HEK293 (cell line): ENCODE results near the gene NAALAD2.
"Not testable (repeated sequence)": the region's sequence is repeated elsewhere in the genome, so short reads cannot be mapped to it uniquely, and the experiment has no call there.

Experiments used
- CTCF ChIA-PET: fragments of 350-600 bp; formaldehyde crosslinking; extraction: SDS; loops from one replicate; lab custom pipeline; 2021; ENCODE audit warnings: antibody characterized with exemption; lab: Yijun Ruan, JAX
- POLR2A ChIA-PET: fragments of 300-600 bp; formaldehyde crosslinking; extraction: SDS; loops from one replicate; lab custom pipeline; 2020; ENCODE audit warnings: antibody characterized with exemption, inconsistent platforms; lab: Yijun Ruan, JAX
- H3K27ac ChIP-seq: fragments of 200-500 bp; sonication (Bioruptor generic); 2 replicates; pipeline ENCODE4 v1.5.1; 2014; ENCODE audit warnings: low read depth, low read length, control low read depth, inconsistent platforms; ENCODE audit errors: extremely low read depth
- H3K36me3 ChIP-seq, 2 experiments: fragments of 200-500 bp in 1 of 2; sonication (Bioruptor generic) in 1 of 2; 1 replicate in 1 of 2; 2 replicates in 1 of 2; pipeline ENCODE4 v1.5.1; 2014 to 2017; ENCODE audit warnings: inconsistent platforms in 2 of 2, low read length in 2 of 2; ENCODE audit not compliant: control insufficient read depth in 2 of 2, insufficient read depth in 1 of 2
- H3K4me1 ChIP-seq: fragments of 200-500 bp; sonication (Bioruptor generic); 2 replicates; pipeline ENCODE4 v1.5.1; 2014; ENCODE audit warnings: mild to moderate bottlenecking, low read length, inconsistent platforms; ENCODE audit not compliant: control insufficient read depth, insufficient read depth
- H3K4me3 ChIP-seq: 2 replicates; pipeline ENCODE4 v1.5.1; 2011; ENCODE audit warnings: low read depth, mild to moderate bottlenecking, control low read depth, low read length, moderate library complexity
- H3K9me3 ChIP-seq: fragments of 200-500 bp; sonication (Bioruptor generic); 2 replicates; pipeline ENCODE4 v1.5.1; 2014; ENCODE audit warnings: low read depth, low read length, inconsistent platforms; ENCODE audit not compliant: control insufficient read depth, insufficient read depth
- GLIS2 ChIP-seq: fragments of 450-650 bp; formaldehyde crosslinking; IDR thresholded peaks from 2 replicates; pipeline ENCODE4 v1.5.1; 2016; ENCODE audit warnings: missing biosample characterization, missing genetic modification characterization
- PBX3 ChIP-seq: sonication (generic); formaldehyde crosslinking; IDR thresholded peaks from 2 replicates; pipeline ENCODE4 v1.8.1; 2022; ENCODE audit warnings: mild to moderate bottlenecking, moderate library complexity, missing genetic modification reagents
- ZBTB21 ChIP-seq: fragments of 450-650 bp; formaldehyde crosslinking; IDR thresholded peaks from 2 replicates; pipeline ENCODE4 v1.5.1; 2017; ENCODE audit warnings: missing biosample characterization, missing genetic modification characterization
- ZBTB48 ChIP-seq: fragments of 450-650 bp; formaldehyde crosslinking; IDR thresholded peaks from 2 replicates; pipeline ENCODE4 v1.5.1; 2016; ENCODE audit warnings: missing biosample characterization, missing genetic modification characterization
- ZBTB49 ChIP-seq: fragments of 450-650 bp; formaldehyde crosslinking; IDR thresholded peaks from 2 replicates; pipeline ENCODE4 v1.5.1; 2016; ENCODE audit warnings: missing biosample characterization, missing genetic modification characterization, low read depth
- ZNF146 ChIP-seq: fragments of 450-650 bp; formaldehyde crosslinking; IDR thresholded peaks from 2 replicates; pipeline ENCODE4 v1.5.1; 2016; ENCODE audit warnings: missing biosample characterization, missing genetic modification characterization
- ZNF169 ChIP-seq: fragments of 450-650 bp; formaldehyde crosslinking; IDR thresholded peaks from 2 replicates; pipeline ENCODE4 v1.5.1; 2016; ENCODE audit warnings: missing biosample characterization, missing genetic modification characterization
- ZNF26 ChIP-seq: fragments of 450-650 bp; formaldehyde crosslinking; IDR thresholded peaks from 2 replicates; pipeline ENCODE4 v1.5.1; 2016; ENCODE audit warnings: missing biosample characterization, missing genetic modification characterization
- ZNF274 ChIP-seq, 2 experiments: fragments of 200-500 bp in 1 of 2; fragments of 450-650 bp in 1 of 2; sonication (Bioruptor generic) in 1 of 2; formaldehyde crosslinking in 1 of 2; IDR thresholded peaks; 2 replicates each; pipeline versions ENCODE4 v1.5.1 to v1.6.1; 2014 to 2016; ENCODE audit warnings: borderline replicate concordance in 1 of 2, inconsistent platforms in 1 of 2, low read length in 1 of 2, missing biosample characterization in 1 of 2, missing genetic modification characterization in 1 of 2
- ZNF404 ChIP-seq: fragments of 450-650 bp; formaldehyde crosslinking; IDR thresholded peaks from 2 replicates; pipeline ENCODE4 v1.5.1; 2017; ENCODE audit warnings: missing biosample characterization, missing genetic modification characterization
- ZNF530 ChIP-seq: fragments of 450-650 bp; formaldehyde crosslinking; IDR thresholded peaks from 2 replicates; pipeline ENCODE4 v1.5.1; 2016; ENCODE audit warnings: low read depth, missing biosample characterization, missing genetic modification characterization
- ZNF548 ChIP-seq: fragments of 450-650 bp; formaldehyde crosslinking; IDR thresholded peaks from 2 replicates; pipeline ENCODE4 v1.5.1; 2016; ENCODE audit warnings: missing biosample characterization, missing genetic modification characterization
- TF ChIP-seq, protein P1 (sequence below): fragments of 450-650 bp; IDR thresholded peaks from 2 replicates; pipeline ENCODE4 v1.5.1; 2018; ENCODE audit warnings: missing biosample characterization, missing genetic modification characterization

NAALAD2 gene

DNA sequence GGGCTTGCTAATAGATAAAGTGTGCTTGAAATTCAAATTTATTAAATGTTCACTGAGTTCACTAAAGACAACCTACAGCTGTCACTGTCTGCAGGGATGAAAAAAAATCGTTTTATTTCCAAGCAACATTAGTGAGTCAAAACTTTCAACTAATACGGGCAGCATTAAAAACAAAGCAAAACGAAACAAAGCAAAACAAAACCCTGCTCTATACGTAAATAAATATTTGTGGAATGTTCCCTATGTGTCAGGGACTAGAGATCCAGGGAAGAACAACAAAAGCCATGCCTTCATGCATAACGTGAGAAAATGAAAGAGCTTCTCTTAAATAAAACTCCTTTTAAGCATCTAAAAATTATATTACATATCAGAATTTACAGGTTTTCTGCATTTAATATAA lies 553 bp downstream of the NAALAD2 start (continued):
- TF ChIP-seq ZNF404 (tag by site-specific recombination): no peak
- no peak for TF ChIP-seq ZNF169 (tag by site-specific recombination)
- no peak for TF ChIP-seq ZBTB49 (tag by site-specific recombination)
- no peak for TF ChIP-seq ZNF530 (tag by site-specific recombination)
- no peak for TF ChIP-seq ZNF26 (tag by site-specific recombination)
- TF ChIP-seq ZNF146 (tag by site-specific recombination): no peak
- TF ChIP-seq PBX3 (CRISPR knock-in tag): no peak
- TF ChIP-seq, protein P1, sequence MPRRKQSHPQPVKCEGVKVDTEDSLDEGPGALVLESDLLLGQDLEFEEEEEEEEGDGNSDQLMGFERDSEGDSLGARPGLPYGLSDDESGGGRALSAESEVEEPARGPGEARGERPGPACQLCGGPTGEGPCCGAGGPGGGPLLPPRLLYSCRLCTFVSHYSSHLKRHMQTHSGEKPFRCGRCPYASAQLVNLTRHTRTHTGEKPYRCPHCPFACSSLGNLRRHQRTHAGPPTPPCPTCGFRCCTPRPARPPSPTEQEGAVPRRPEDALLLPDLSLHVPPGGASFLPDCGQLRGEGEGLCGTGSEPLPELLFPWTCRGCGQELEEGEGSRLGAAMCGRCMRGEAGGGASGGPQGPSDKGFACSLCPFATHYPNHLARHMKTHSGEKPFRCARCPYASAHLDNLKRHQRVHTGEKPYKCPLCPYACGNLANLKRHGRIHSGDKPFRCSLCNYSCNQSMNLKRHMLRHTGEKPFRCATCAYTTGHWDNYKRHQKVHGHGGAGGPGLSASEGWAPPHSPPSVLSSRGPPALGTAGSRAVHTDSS (tag by site-specific recombination): no peak

- Histone ChIP-seq H3K27ac (no peak overlapping the region), H3K4me3 (no peak overlapping the region), H3K4me1 (no peaks in the 10 kb centered on the region), H3K9me3 (no peaks in the 10 kb centered on the region), H3K36me3 (peaks cover 5 to 15% of the 10 kb centered on the region in 2 experiments; a peak in 2 of 3 replicates)
- CTCF ChIA-PET: no interaction called here
- TF ChIP-seq ZNF274 (IDR thresholded peaks at IDR 0.05; ENCODE audit: low read length) (no peak), ZNF274 (tag by site-specific recombination; IDR thresholded peaks at IDR 0.05; ENCODE audit: borderline replicate concordance) (no peak), GLIS2 (no peak), ZNF146 (tag by site-specific recombination) (no peak), ZNF548 (tag by site-specific recombination) (no peak), ZBTB48 (tag by site-specific recombination) (no peak), PBX3 (CRISPR knock-in tag) (no peak), ZBTB21 (tag by site-specific recombination) (no peak)
- POLR2A ChIA-PET: no interaction called here
Measured at GRCh38 chr11:90148900-90149299, 14.4 kb downstream of the NAALAD2 start.

DNA sequence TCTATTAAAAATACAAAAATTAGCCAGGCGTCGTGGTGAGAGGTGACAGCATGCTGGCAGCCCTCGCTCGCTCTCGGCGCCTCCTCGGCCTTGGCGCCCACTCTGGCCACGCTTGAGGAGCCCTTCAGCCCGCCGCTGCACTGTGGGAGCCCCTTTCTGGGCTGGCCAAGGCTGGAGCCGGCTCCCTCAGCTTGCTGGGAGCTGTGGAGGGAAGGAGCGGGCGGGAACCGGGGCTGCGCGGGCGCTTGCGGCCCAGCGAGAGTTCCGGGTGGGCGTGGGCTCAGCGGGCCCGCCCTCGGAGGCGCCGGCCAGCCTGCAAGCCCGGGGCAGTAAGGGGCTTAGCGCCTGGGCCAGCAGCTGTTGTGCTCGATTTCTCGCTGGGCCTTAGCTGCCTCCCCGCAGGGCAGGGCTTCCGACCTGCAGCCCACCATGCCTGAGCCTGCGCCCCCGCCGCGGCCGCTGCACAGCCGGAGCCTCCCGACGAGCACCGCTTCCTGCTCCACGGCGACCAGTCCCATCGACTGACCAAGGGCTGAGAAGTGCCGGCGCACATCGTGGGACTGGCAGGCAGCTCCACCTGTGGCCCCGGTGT lies 32.6 kb downstream of the NAALAD2 start:
- H3K27ac ChIP-seq, CTCF ChIA-PET, H3K4me3 ChIP-seq, POLR2A ChIA-PET, H3K9me3 ChIP-seq, H3K4me1 ChIP-seq: not testable (repeated sequence)
- H3K36me3 ChIP-seq: peaks cover 0 to 22% of the 10 kb centered on the region in 2 experiments; a peak in 1 of 3 replicates

DNA sequence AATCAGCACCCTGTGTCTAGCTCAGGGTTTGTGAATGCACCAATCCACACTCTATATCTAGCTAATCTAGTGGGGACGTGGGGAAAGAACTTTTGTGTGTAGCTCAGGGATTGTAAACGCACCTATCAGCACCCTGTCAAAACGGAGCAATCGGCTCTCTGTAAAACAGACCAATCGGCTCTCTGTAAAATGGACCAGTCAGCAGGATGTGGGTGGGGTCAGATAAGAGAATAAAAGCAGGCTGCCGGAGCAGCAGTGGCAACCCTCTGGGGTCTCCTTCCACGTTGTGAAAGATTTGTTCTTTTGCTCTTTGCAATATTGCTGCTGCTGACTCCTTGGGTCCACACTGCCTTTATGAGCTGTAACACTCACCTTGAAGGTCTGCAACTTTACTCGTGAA lies 33.2 kb downstream of the NAALAD2 start:
- H3K27ac ChIP-seq, H3K4me1 ChIP-seq, H3K9me3 ChIP-seq, CTCF ChIA-PET, H3K4me3 ChIP-seq, POLR2A ChIA-PET: not testable (repeated sequence)
- peaks cover 0 to 22% of the 10 kb centered on the region in 2 experiments; a peak in 1 of 3 replicates for H3K36me3 ChIP-seq
